Vagina (tissue), 2 donors: ENCODE measurements around the gene USF3. TPM values are rescaled to one million over a fixed set of nuclear protein-coding genes. Genes with fewer than 3 reads are reported as not detected.

Experiments
- DNase-seq, 2 donors: peaks; one replicate each; pipeline ENCODE4 v3.0.0-alpha.2; 2017; ENCODE audit errors: extremely low spot score in 2 of 2
- H3K27ac ChIP-seq: fragments of 200-600 bp; sonication (generic); one replicate; pipeline ENCODE4 v1.5.1; 2019
- H3K27me3 ChIP-seq: fragments of 200-600 bp; sonication (generic); one replicate; pipeline ENCODE4 v1.5.1; 2019
- H3K36me3 ChIP-seq, 2 donors: fragments of 200-600 bp; sonication (generic); one replicate each; pipeline ENCODE4 v1.5.1; 2017 to 2019
- H3K4me1 ChIP-seq: fragments of 200-600 bp; sonication (generic); one replicate; pipeline ENCODE4 v1.5.1; 2019
- H3K4me3 ChIP-seq, 2 donors: fragments of 200-600 bp; sonication (generic); 1 replicate in 1 of 2; 2 replicates in 1 of 2; pipeline ENCODE4 v1.5.1; 2016 to 2019
- H3K9me3 ChIP-seq: fragments of 200-600 bp; sonication (generic); one replicate; pipeline ENCODE4 v1.5.1; 2019
- POLR2A ChIP-seq, 2 donors: fragments of 450-650 bp; IDR thresholded peaks; one replicate each; pipeline ENCODE4 v1.6.1; 2017; ENCODE audit warnings: antibody characterized with exemption in 2 of 2, mild to moderate bottlenecking in 2 of 2, moderate library complexity in 2 of 2
- POLR2AphosphoS5 ChIP-seq, 2 donors: sonication (generic); formaldehyde crosslinking; IDR thresholded peaks; one replicate each; pipeline ENCODE4 v1.9.0; 2017; ENCODE audit warnings: antibody characterized with exemption in 2 of 2, mild to moderate bottlenecking in 2 of 2, low read depth in 1 of 2; ENCODE audit not compliant: insufficient read depth in 1 of 2
- intact Hi-C: fragments of 100-400 bp; cut with DNase I; formaldehyde crosslinking; loops from one replicate; pipeline ENCODE4 v1.15.1; 2023
- total RNA-seq: library from RNA; depleted of rRNA; stranded (reverse); fragments of >200 nt; gene quantifications from one replicate; pipeline ENCODE4 v1.2.3, GENCODE V29; 2016
- TF ChIP-seq, protein P1 (sequence below), 3 experiments: fragments of 450-650 bp in 2 of 3; fragments of 200-600 bp in 1 of 3; sonication (generic) in 1 of 3; IDR thresholded peaks; one replicate each; pipeline ENCODE4 v1.5.1; 2017 to 2019; ENCODE audit warnings: antibody characterized with exemption in 3 of 3, mild to moderate bottlenecking in 2 of 3, moderate library complexity in 2 of 3

The USF3 gene
- total RNA-seq, 1 donor from 2014 or later, result 19.2 TPM

DNA sequence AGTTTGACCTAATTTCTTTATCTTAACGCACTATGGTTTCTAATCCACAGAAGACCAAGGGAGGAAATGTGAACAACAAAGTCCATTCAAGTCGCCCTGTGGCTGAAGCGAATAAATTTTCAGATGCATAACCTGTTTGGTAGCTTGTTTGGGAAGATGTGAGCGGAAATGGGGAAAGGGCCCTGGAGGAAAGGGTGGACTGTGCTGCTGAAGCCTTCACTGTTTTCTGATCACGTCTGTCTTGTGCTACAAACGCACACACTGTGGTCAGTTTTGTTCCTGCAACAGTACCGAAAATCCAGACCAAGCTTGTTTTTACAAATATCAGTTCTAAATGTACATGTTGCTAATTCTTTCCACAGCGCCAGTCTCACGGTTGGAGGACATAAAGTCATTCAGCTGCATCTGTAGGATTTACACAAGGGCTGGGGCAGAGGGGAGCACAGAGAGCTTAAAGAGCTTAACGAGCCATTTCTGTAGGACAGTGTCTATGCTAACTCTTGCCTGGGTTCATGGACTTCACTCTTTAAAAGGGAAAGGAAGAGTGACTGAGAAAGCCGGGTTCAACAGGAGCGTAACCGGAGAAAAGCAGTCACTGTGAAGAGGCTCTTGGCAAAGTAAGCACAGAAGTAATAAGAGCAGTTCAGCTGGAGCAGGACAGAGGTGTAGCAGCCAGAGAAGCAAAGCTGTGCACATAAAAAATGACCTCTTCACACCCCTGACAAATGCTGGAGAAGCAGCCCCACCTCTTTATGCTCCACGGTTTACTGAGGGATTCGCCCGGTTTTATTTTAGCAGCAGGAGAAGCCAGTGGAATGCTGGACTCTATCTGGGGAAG is 66.6 kb downstream of the USF3 start:
- intact Hi-C loops, result no loop called here
- Histone ChIP-seq H3K9me3 (no peaks in the 10 kb centered on the region), H3K27me3 (no peaks in the 10 kb centered on the region), H3K36me3 (no peaks in the 10 kb centered on the region), H3K4me1 (peaks cover 8% of the 10 kb centered on the region), H3K4me3 (peak overlapping the region in 1 of 2 donors; percentile 1), H3K27ac (no peak overlapping the region)
- no peak for TF ChIP-seq POLR2AphosphoS5 (IDR thresholded peaks at IDR 0.05; ENCODE audit: insufficient read depth in 1 of 2, low read depth in 1 of 2)
- no peak for TF ChIP-seq POLR2A (IDR thresholded peaks at IDR 0.05)
- TF ChIP-seq, protein P1, sequence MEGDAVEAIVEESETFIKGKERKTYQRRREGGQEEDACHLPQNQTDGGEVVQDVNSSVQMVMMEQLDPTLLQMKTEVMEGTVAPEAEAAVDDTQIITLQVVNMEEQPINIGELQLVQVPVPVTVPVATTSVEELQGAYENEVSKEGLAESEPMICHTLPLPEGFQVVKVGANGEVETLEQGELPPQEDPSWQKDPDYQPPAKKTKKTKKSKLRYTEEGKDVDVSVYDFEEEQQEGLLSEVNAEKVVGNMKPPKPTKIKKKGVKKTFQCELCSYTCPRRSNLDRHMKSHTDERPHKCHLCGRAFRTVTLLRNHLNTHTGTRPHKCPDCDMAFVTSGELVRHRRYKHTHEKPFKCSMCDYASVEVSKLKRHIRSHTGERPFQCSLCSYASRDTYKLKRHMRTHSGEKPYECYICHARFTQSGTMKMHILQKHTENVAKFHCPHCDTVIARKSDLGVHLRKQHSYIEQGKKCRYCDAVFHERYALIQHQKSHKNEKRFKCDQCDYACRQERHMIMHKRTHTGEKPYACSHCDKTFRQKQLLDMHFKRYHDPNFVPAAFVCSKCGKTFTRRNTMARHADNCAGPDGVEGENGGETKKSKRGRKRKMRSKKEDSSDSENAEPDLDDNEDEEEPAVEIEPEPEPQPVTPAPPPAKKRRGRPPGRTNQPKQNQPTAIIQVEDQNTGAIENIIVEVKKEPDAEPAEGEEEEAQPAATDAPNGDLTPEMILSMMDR (IDR thresholded peaks at IDR 0.05), result no peak
- no peak for DNase-seq

DNA sequence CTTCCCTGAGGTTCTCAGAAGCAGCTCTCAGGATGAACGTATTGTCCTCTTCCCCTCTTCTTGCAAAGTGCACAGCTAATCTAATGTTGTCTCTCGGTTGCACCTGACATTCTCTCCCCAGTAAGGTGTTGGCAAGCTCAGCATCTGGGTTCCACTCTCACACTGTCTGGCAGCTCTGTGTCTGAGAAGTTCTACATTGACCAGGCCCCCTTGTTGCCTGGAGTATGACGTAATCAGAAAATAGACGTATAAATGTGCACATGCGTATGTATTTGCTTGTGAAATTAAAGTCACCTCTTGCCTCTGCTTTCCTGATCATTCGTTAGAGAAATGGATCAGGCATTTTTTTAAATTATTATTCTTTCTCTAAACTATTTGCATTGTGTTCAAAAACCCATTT is 67.7 kb downstream of the USF3 start:
- Histone ChIP-seq H3K27me3 (no peaks in the 10 kb centered on the region), H3K4me3 (no peak overlapping the region), H3K4me1 (peaks cover 8% of the 10 kb centered on the region), H3K27ac (no peak overlapping the region), H3K36me3 (no peaks in the 10 kb centered on the region), H3K9me3 (no peaks in the 10 kb centered on the region)
- TF ChIP-seq POLR2AphosphoS5 (IDR thresholded peaks at IDR 0.05; ENCODE audit: insufficient read depth in 1 of 2, low read depth in 1 of 2) (no peak), POLR2A (IDR thresholded peaks at IDR 0.05) (no peak)
- TF ChIP-seq, protein P1 (IDR thresholded peaks at IDR 0.05), result no peak
- intact Hi-C loops, result no loop called here
- no peak for DNase-seq

- DNase-seq, result no peak
- Histone ChIP-seq H3K27me3 (no peaks in the 10 kb centered on the region), H3K36me3 (no peaks in the 10 kb centered on the region), H3K9me3 (no peaks in the 10 kb centered on the region), H3K4me1 (peaks cover 8% of the 10 kb centered on the region), H3K4me3 (no peak overlapping the region), H3K27ac (no peak overlapping the region)
- intact Hi-C loops, result no loop called here
- TF ChIP-seq POLR2A (IDR thresholded peaks at IDR 0.05) (no peak), POLR2AphosphoS5 (IDR thresholded peaks at IDR 0.05; ENCODE audit: insufficient read depth in 1 of 2, low read depth in 1 of 2) (no peak)
- TF ChIP-seq, protein P1 (IDR thresholded peaks at IDR 0.05), result no peak
Measured at GRCh38 chr3:113628316-113628715, 68.1 kb downstream of the USF3 start.

DNA sequence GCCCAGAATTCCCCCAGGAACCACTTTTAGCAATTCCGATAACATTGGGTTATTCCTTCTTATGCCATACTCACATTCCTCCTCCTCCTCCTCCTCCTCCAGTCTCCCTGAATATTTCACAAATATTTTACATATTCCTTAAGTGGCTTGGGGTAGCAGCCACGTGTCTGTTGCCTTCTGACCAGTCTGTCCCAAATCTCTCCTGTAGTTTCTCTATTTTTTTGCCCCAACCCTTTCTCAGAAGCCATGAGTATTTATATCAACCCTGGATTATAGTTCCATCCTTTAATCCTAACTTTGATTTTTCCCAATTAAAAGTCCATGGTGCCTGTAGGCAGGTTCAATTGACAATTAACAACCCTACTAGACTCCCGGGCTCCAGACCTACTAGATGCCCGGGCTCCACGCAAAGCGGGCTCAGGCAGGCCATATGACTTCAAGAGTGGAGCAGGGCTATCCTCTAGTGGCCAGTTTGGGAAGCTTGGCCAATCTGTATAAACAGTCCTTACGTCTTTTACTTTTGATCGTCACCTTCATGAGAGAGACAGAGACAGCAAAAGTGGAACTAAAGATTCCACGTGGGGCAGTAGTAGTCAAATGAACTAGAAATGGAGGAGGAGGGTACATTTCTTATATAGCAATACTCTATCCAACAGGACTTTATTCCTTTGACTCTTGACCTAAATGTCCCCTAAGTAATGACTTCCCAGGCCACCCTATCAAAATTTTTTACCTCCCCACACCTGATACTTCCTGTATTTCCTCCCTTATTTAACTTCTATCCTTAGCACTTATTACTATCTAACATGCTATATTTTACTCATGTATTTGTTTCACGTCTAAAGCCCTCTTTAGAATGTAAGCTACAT is 69.7 kb downstream of the USF3 start:
- no peak for DNase-seq
- H3K4me3 ChIP-seq, result no peak overlapping the region
- intact Hi-C loops, result no loop called here
- no peaks in the 10 kb centered on the region for H3K27me3 ChIP-seq
- H3K27ac ChIP-seq, result no peak overlapping the region
- TF ChIP-seq, protein P1 (IDR thresholded peaks at IDR 0.05), result peak; percentile 58 to 69 (median 65)
- no peak for TF ChIP-seq POLR2A (IDR thresholded peaks at IDR 0.05)
- no peak for TF ChIP-seq POLR2AphosphoS5 (IDR thresholded peaks at IDR 0.05; ENCODE audit: insufficient read depth in 1 of 2, low read depth in 1 of 2)
- no peaks in the 10 kb centered on the region for H3K9me3 ChIP-seq
- H3K36me3 ChIP-seq, result no peaks in the 10 kb centered on the region
- H3K4me1 ChIP-seq, result peaks cover 8% of the 10 kb centered on the region
